ENCODE data around the gene MAPK14.

The MAPK14 gene

GRCh38 chr6:36132246-36132895 lies 104.8 kb downstream of the MAPK14 start:
- H3K4me3 ChIP-seq (ENCODE audit: low read depth, low read length), result no peak overlapping the region

GRCh38 chr6:36133148-36133547 lies 105.5 kb downstream of the MAPK14 start:
- H3K4me3 ChIP-seq (ENCODE audit: low read depth, low read length), result no peak overlapping the region

- H3K4me3 ChIP-seq (ENCODE audit: low read depth, low read length), result no peak overlapping the region
These were observed 106.3 kb downstream of the MAPK14 start for GRCh38 chr6:36133912-36134311.

- no peak overlapping the region for H3K4me3 ChIP-seq (ENCODE audit: low read depth, low read length)
These were observed 107.6 kb downstream of the MAPK14 start for GRCh38 chr6:36135053-36135731.

GRCh38 chr6:36136034-36136433 lies 108.4 kb downstream of the MAPK14 start:
- no peak overlapping the region for H3K4me3 ChIP-seq (ENCODE audit: low read depth, low read length)

- H3K4me3 ChIP-seq (ENCODE audit: low read depth, low read length), result no peak overlapping the region
These were observed 108.9 kb downstream of the MAPK14 start for GRCh38 chr6:36136551-36136950.

GRCh38 chr6:36138667-36139066 lies 111.1 kb downstream of the MAPK14 start:
- H3K4me3 ChIP-seq (ENCODE audit: low read depth, low read length), result no peak overlapping the region

GRCh38 chr6:36139431-36139830 lies 111.8 kb downstream of the MAPK14 start:
- H3K4me3 ChIP-seq (ENCODE audit: low read depth, low read length), result no peak overlapping the region

GRCh38 chr6:36139991-36140710 lies 112.5 kb downstream of the MAPK14 start:
- H3K4me3 ChIP-seq (ENCODE audit: low read depth, low read length), result no peak overlapping the region

GRCh38 chr6:36141091-36141490 lies 113.5 kb downstream of the MAPK14 start:
- no peak overlapping the region for H3K4me3 ChIP-seq (ENCODE audit: low read depth, low read length)

GRCh38 chr6:36141961-36142360 lies 114.4 kb downstream of the MAPK14 start:
- no peak overlapping the region for H3K4me3 ChIP-seq (ENCODE audit: low read depth, low read length)

GRCh38 chr6:36142971-36143838 lies 115.6 kb downstream of the MAPK14 start:
- no peak overlapping the region for H3K4me3 ChIP-seq (ENCODE audit: low read depth, low read length)

GRCh38 chr6:36145495-36145894 lies 117.9 kb downstream of the MAPK14 start:
- H3K4me3 ChIP-seq (ENCODE audit: low read depth, low read length), result no peak overlapping the region

GRCh38 chr6:36147294-36147693 lies 119.7 kb downstream of the MAPK14 start:
- H3K4me3 ChIP-seq (ENCODE audit: low read depth, low read length), result no peak overlapping the region

- H3K4me3 ChIP-seq (ENCODE audit: low read depth, low read length), result no peak overlapping the region
These were observed 121.9 kb downstream of the MAPK14 start for GRCh38 chr6:36149476-36149875.

- no peak overlapping the region for H3K4me3 ChIP-seq (ENCODE audit: low read depth, low read length)
These were observed 122.7 kb downstream of the MAPK14 start for GRCh38 chr6:36150283-36150682.

GRCh38 chr6:36154286-36154685 lies 126.7 kb downstream of the MAPK14 start:
- no peak overlapping the region for H3K4me3 ChIP-seq (ENCODE audit: low read depth, low read length)

- no peak overlapping the region for H3K4me3 ChIP-seq (ENCODE audit: low read depth, low read length)
These were observed 128.1 kb downstream of the MAPK14 start for GRCh38 chr6:36155662-36156061.

GRCh38 chr6:36160147-36160760 lies 132.6 kb downstream of the MAPK14 start:
- no peak overlapping the region for H3K4me3 ChIP-seq (ENCODE audit: low read depth, low read length)

Data from iPS-11a (cell line).